Left lung (tissue), 10 donors: ENCODE measurements around the gene ERVFRD-1. TPM values are rescaled to one million over a fixed set of nuclear protein-coding genes. Genes with fewer than 3 reads are reported as not detected.

Experiments used
- ATAC-seq: fragments of 200-7000 bp; cut with Tn5 transposase; one replicate; pipeline ENCODE4 v1.9.1; 2020; ENCODE audit warnings: moderate library complexity
- DNase-seq, 4 donors: peaks; one replicate each; pipeline ENCODE4 v3.0.0-alpha.2; 2013 to 2020
- H3K27ac ChIP-seq, 2 donors: fragments of 200-600 bp; sonication (generic) in 1 of 2; one replicate each; pipeline versions ENCODE4 v1.5.0 to v1.8.0; 2020 to 2021
- H3K27me3 ChIP-seq, 2 donors: fragments of 200-600 bp; sonication (generic) in 1 of 2; one replicate each; pipeline versions ENCODE4 v1.5.0 to v1.8.0; 2020 to 2021
- H3K36me3 ChIP-seq, 2 donors: fragments of 200-600 bp; sonication (generic) in 1 of 2; one replicate each; pipeline versions ENCODE4 v1.5.0 to v1.8.0; 2020 to 2021
- H3K4me1 ChIP-seq, 2 donors: fragments of 200-600 bp; one replicate each; pipeline ENCODE4 v1.8.0; 2021
- H3K4me3 ChIP-seq, 2 donors: fragments of 200-600 bp; sonication (generic) in 1 of 2; one replicate each; pipeline versions ENCODE4 v1.5.0 to v1.8.0; 2020 to 2021; ENCODE audit warnings: mild to moderate bottlenecking in 1 of 2
- H3K9me3 ChIP-seq, 2 donors: fragments of 200-600 bp; sonication (generic) in 1 of 2; one replicate each; pipeline versions ENCODE4 v1.5.0 to v1.8.0; 2020 to 2021
- CTCF ChIP-seq, 2 donors: fragments of 200-600 bp; sonication (generic) in 1 of 2; IDR thresholded peaks; one replicate each; pipeline versions ENCODE4 v1.5.0 to v1.8.0; 2021; ENCODE audit warnings: antibody characterized with exemption in 2 of 2
- intact Hi-C, 2 donors: fragments of 100-400 bp; cut with DNase I; formaldehyde crosslinking; loops; one replicate each; pipeline versions ENCODE4 v1.11.2 to v1.14.2; 2022
- polyA plus RNA-seq, 6 donors: library from polyadenylated mRNA; unstranded; fragments of 120-200 nt; gene quantifications; one replicate each; pipeline ENCODE4 v1.2.1, GENCODE V29; 2013; ENCODE audit not compliant: insufficient read length in 6 of 6
- total RNA-seq, 2 donors: library from RNA; stranded (reverse); fragmentation: NEBNext Ultra II Directional; extraction: Animal tissue kit (Norgen Biotek cat#: 25700); gene quantifications; one replicate each; pipeline ENCODE4 v1.2.1, GENCODE V29; 2021
- donor health status: DM: no; HTN: yes; CAD: no.
- donor health status: DM: no; HTN: no; CAD: no.

The ERVFRD-1 gene
- total and polyA plus RNA-seq, 8 donors = 0.09 to 0.18 (median 0.13) TPM; not detected in 1

GRCh38 chr6:11096109-11096508 lies 15.4 kb downstream of the ERVFRD-1 start:
- no peaks in the 10 kb centered on the region for H3K27me3 ChIP-seq
- DNase-seq (peak in 1 of 4 donors; percentile 20), ATAC-seq (no peak)
- H3K4me3 ChIP-seq = peak overlapping the region in 1 of 2 donors; percentile 90
- no peaks in the 10 kb centered on the region for H3K36me3 ChIP-seq
- H3K9me3 ChIP-seq = no peaks in the 10 kb centered on the region
- no peak overlapping the region for H3K27ac ChIP-seq
- H3K4me1 ChIP-seq = peaks cover 13 to 27% of the 10 kb centered on the region in 2 donors
- intact Hi-C loops = no loop called here
- TF ChIP-seq CTCF (IDR thresholded peaks at IDR 0.05) = no peak

DNA sequence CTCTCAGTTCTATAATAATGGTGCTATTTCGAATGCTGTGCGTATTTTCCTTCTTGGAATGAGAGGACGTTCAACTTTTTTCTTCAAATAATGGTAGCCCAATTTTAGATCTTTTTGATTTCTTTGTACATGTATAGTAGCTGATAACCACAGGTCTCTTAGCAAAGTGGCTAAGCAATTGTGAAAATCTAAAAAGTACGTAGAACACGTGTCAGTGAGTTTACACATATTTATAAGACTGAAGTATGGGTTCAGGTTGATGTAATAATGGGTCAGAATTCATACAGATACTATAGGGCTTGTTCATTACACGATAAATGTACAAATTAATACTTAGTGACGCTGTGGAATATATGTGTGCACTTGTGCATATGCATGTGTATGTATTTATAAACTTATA lies 16.6 kb downstream of the ERVFRD-1 start:
- no peak for DNase-seq
- H3K9me3 ChIP-seq = no peaks in the 10 kb centered on the region
- peak overlapping the region in 1 of 2 donors; percentile 97 for H3K27ac ChIP-seq
- no peak for ATAC-seq
- H3K4me1 ChIP-seq = peaks cover 13 to 27% of the 10 kb centered on the region in 2 donors
- no peak for TF ChIP-seq CTCF (IDR thresholded peaks at IDR 0.05)
- H3K36me3 ChIP-seq = no peaks in the 10 kb centered on the region
- H3K27me3 ChIP-seq = no peaks in the 10 kb centered on the region
- intact Hi-C loops = no loop called here
- H3K4me3 ChIP-seq = peak overlapping the region; percentile 90 to 99

GRCh38 chr6:11094411-11094851 lies 17.1 kb downstream of the ERVFRD-1 start:
- intact Hi-C loops = no loop called here
- TF ChIP-seq CTCF (IDR thresholded peaks at IDR 0.05) = no peak

GRCh38 chr6:11093626-11094410 lies 17.7 kb downstream of the ERVFRD-1 start, which contains the start of gene SMIM13:
SMIM13 (plus strand) TSS chr6:11093834; CDS start chr6:11094314, 480 bp downstream.
- Histone ChIP-seq H3K36me3 (no peaks in the 10 kb centered on the region), H3K27ac (peak within 1 kb of the TSS; percentile 97), H3K27me3 (no peaks in the 10 kb centered on the region), H3K9me3 (no peaks in the 10 kb centered on the region), H3K4me3 (peak within 1 kb of the TSS; percentile 90 to 99), H3K4me1 (peaks cover 13 to 27% of the 10 kb centered on the region in 2 donors)
- peak; percentile 98 for ATAC-seq
- TF ChIP-seq CTCF (IDR thresholded peaks at IDR 0.05) = peak; percentile 58 to 61
- intact Hi-C loops = no loop called here
- peak; percentile 97 to 99 (median 98) for DNase-seq

More at GRCh38 chr6:11094411-11094851, 17.1 kb downstream of the ERVFRD-1 start:
- Histone ChIP-seq H3K9me3 (no peaks in the 10 kb centered on the region), H3K36me3 (no peaks in the 10 kb centered on the region), H3K4me3 (peak overlapping the region; percentile 90 to 99), H3K4me1 (peaks cover 13 to 27% of the 10 kb centered on the region in 2 donors), H3K27me3 (no peaks in the 10 kb centered on the region), H3K27ac (peak overlapping the region; percentile 97)
- DNase-seq (peak in 3 of 4 donors; percentile 30 to 80 (median 52)), ATAC-seq (peak; percentile 9)

GRCh38 chr6:11093376-11093625 lies 18.2 kb downstream of the ERVFRD-1 start:
- ATAC-seq = peak; percentile 10
- Histone ChIP-seq H3K4me3 (peak overlapping the region; percentile 90 to 99), H3K27me3 (no peaks in the 10 kb centered on the region), H3K4me1 (peaks cover 13 to 27% of the 10 kb centered on the region in 2 donors), H3K9me3 (no peaks in the 10 kb centered on the region), H3K36me3 (no peaks in the 10 kb centered on the region), H3K27ac (peak overlapping the region; percentile 97)
- intact Hi-C loops = no loop called here
- DNase-seq = no peak
- TF ChIP-seq CTCF (IDR thresholded peaks at IDR 0.05) = no peak
